ENCODE data around the gene NCAM1.

Gene NCAM1

DNA sequence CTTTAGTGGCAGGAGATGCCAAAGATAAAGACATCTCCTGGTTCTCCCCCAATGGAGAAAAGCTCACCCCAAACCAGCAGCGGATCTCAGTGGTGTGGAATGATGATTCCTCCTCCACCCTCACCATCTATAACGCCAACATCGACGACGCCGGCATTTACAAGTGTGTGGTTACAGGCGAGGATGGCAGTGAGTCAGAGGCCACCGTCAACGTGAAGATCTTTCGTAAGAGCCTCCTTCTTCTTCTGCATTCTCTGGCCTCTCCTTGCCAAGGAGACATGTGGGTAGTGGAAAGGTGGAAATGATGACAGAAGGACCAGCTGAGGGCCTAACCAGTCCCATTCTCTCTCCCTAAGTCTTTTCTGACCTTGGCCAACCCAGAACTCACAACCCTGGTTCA is 243.1 kb downstream of the NCAM1 start:
- DNase-seq = no peak

DNA sequence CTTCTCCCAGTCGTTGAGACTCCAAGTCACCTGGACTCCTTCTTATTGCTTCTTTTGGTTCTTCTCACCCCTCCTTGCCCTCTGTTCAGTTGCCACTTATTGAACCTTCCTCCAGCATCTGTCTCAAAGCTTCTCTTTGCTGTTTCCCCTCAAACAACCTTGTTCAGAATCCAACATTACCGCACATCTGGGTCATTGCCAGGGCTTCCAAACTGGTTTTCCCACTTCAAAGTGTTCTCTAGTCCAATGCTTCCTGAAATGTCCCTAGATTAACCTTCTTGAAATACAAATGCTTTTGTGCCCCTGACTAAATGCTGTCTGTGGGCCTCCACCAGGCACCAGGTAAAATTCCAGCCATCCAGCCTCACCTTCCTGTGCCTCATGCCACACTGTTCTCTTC is 252.3 kb downstream of the NCAM1 start:
- DNase-seq = no peak

DNA sequence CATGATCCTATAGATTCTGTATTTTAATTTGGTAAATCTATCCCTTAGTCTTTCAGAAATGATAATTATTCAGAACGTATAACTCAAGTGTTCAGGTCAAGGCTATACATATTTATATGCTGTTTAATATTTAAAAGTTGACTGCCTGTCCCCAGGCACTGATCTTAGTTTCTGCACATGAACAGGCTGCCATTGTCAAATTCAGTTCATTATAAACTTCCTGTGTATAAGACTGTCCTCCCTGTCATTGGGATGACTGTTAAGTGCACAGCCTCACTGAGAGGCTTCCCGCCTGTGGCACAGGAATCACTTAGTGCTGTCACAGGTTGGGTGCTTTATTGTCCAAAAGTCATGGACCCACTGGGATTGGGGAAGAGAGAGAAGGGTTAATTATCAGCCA is 261.0 kb downstream of the NCAM1 start:
- no peak for DNase-seq

DNA sequence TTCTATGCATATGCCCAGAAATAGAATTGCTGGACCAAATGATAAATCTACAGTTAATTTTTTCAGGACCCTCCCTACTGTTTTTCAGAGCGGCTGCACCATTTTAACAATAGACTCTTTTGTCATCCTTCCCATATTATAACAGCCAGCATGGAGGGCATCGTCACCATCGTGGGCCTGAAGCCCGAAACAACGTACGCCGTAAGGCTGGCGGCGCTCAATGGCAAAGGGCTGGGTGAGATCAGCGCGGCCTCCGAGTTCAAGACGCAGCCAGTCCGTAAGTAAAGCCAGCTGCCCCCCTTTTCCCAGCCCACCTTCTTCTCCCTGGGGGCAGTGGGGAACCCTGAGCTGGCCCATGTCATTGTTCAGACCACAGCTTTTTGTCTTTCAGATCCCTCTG is 273.7 kb downstream of the NCAM1 start:
- no peak for DNase-seq

DNA sequence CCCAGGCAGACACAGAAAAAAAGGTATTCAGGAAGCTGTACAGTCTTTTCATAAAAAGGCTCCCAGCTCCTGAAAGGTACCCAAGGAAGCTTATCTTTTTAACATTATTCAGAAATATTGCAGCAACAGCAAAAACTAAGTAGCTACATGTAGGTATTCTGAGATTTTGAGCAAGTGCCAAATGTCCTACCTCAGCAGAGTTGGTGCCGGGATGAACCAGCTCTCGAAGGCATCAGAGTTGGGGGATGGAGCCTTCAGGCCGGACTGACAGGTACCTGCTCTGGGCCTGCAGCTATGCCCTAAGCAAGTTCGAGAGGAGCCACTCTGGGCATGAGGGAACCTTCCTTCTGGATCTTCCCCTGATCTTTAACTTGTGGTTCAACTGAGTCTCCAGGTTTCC is 276.0 kb downstream of the NCAM1 start:
- no peak for DNase-seq

DNA sequence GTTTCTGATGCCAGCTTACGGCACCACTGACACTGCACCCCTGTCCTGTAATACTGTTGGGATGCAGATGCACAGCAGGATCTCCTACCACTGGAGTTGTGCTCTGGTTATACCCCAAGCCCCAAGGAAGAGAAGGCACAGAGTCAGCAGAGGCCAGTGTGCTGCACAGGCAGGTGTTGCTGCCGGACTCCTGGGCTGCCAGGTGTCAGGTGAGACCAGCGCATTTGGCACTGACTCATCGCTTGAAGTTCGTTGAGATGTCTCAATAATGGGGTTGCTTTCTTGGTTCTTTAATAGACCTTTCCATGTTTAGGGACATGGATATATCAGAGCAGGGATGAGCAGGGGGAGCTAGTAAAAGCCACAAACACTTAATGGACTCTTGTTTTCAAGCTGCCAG is 277.5 kb downstream of the NCAM1 start:
- no peak for DNase-seq

DNA sequence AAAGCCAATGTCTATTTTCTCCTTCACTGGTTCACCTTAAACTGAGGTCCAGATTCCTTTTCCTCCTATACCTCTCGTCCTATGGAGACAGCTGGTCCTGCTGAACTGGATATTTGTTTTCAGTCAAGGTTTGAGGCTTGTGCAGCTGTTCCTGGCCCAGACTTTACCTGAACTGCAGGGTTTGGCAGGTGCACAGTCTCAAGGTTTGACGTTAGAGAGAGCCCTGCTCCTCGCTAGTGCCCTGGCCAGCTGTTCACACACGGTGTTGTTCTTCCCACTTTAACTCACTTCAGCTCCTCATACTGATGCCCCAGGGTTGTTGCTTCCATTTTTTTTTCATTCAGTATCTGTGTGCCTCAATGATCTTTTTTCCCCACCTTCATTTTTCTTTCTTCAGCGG is 279.2 kb downstream of the NCAM1 start:
- DNase-seq = no peak

DNA sequence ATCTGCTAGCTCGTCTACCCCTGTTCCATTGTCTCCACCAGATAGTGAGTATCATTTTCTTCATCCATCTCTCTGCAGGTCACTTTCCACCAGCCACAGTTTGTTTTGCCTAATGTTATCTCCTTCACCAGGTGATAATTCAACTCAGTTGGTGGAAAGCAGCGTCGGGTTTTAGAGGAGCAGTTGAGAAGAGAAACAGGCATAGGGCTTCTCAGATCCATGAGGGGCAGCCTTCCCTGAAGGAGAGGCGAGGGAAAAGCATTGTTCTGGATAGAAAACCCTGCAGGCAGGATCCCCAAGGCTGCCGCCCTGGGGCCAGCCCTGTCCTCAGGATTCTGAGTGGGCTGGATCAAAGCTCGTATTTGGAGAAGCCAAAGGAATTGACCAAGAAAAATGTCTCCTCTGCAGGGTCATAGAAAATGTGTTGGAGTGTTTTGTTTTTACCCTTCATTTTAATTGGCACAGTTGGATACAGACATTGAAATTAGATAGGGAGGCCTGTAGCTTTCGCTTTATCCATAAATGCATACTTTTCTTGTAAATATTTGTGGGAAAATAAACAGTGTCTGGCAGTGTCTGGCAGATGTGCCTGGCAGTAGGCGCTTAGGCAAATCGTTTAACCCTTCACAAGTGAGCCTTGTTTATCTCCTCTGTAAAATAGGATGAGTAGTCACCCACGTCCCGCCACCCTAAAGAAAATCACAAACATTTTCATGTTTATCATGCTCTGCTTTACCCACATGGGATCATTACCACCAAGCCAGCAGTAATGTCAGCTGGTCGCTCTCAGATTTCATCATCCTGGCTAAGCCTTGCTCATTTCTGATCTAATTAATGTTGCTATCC is 279.8 kb downstream of the NCAM1 start:
- DNase-seq = peak; percentile 37

DNA sequence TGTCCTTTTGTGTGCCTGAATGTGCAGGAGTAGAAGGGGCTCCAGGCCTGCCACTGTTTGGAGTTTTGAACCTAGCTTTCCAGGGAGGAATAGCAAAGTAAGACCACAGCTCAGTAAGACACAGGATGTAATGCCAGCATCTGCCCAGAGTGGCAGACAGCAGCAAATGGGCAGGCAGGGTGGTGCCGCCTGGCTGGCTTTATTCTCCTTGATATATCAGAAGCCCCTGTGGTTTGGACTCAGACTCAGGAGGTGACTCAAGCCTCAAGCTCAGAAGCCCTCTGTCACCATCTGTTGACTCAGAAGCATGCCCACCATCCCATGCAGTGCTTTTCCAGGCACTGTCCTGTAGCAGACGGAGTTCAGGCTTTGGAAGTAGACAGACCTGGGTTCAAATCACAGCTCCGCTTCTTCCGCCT is 280.4 kb downstream of the NCAM1 start:
- peak; percentile 63 for DNase-seq

DNA sequence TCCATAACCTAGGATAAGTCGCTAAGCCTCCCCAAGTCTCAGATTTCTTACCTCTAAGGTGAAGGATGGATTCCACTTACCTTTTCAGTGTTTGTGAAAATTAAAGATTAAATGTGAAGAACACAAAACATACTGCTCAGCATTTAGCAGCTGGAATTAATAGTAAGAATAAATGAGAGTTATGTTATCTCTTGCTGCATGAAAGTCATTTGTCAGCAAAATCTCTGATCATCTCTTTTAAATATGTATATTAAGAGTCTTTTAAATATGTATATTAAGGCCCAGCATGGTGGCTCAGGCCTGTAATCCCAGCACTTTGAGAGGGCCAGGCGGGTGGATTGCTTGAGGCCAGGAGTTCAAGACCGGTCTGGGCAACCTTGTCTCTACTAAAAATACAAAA is 280.8 kb downstream of the NCAM1 start:
- no peak for DNase-seq

DNA sequence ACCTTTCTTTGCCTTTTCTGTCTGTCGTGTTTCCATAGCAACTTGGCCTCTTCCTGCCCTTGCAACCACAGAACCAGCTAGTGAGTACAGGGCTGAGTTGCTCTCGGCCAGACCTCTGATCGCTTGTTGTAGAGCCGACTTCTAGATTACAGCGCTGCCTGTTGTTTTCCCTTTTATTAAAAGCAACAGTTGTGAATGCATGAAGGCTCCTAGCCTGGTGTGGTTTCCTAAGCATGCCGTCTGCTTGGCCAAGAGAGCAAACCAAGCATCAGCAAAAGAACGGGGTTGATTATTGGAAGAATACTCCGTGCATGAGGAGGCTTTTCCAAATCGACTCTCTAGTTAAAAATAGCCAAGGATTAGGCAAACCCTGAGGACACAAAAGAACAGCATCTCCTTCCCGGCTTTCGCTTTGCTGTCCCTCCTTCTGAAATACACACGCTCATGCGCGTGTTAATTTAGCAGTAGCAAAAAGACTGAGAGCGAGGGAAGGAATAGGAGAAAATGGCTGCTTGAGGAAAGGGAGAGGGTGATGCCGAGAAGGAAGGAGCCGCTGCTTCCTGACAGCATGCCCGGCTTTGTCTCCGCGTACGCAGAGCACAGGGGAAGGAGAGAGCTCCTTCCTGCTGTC is 281.7 kb downstream of the NCAM1 start:
- peak; percentile 74 for DNase-seq

DNA sequence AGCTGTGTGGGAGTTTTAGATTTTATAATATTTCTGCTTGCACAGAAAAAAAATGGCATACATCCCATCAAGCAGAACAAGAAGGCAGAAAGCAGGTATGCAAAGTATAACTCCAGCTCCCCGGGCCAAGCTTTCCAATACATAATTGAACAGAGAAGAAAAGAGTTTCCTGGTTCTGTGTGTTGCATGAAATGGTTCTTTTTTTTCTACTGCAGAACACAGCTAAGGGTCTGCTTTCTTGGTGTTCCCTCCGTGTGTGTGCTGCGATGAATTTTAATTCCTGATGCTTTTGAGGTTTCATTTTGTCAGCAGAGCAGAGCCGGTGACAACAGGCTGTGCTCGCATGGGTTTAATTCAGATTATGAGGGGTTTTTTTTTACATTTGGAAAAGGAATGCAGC is 282.5 kb downstream of the NCAM1 start:
- no peak for DNase-seq

DNA sequence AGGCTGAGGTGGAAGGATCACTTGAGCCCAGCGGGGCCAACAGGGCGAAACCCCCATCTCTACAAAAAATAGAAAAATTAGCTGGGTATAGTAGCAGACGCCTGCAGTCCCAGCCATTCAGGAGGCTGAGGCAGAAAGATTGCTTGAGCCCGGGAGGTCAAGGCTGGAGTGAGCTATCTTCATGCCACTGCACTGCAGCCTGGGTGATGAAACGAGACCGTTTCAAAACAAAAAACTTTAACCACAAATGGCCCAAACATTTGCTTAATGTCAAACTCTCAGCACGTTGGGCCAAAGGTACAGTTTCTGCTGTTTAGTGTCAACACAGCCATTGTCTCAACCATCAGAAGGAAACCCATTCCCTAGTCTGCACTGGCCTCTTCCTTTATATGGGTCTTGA is 284.0 kb downstream of the NCAM1 start:
- DNase-seq = no peak

DNA sequence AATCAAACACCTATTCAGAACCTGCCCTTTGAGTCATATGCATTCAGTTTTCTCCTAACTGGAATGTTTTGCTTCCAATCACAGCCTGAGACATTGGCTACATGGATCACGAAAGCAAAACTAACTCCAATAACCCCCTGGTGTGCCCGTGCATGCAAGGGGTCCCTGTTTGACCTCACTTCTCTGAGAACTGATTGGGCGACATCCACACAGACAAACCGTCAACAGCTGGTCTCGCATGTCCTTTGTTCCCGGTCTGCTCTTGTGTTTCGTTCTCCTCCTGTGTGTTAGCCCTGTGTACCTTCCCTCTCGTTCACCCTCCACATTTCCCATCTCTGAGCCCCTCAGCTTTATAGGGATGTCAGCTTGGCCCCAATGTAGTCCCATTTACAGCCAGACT is 286.0 kb downstream of the NCAM1 start:
- DNase-seq = no peak

DNA sequence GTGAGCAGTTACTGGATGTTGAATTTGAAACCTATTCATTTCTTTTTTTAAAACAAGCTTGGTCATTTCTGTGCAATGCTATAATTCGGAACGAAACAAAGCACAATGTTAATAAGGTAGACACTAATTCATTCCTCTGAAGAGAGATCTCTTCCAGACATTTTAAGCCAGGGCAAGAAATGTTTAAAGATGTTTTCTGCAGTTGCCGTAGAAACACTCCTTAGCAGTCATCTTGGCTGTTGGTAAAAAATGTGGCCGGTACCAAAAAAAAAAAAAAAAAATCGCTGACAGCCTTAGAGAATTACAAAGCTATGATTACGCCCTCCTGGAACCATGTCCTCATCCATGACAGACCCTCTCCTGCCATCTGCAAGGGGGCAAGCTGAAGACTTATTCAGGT is 286.7 kb downstream of the NCAM1 start:
- DNase-seq = peak; percentile 22

DNA sequence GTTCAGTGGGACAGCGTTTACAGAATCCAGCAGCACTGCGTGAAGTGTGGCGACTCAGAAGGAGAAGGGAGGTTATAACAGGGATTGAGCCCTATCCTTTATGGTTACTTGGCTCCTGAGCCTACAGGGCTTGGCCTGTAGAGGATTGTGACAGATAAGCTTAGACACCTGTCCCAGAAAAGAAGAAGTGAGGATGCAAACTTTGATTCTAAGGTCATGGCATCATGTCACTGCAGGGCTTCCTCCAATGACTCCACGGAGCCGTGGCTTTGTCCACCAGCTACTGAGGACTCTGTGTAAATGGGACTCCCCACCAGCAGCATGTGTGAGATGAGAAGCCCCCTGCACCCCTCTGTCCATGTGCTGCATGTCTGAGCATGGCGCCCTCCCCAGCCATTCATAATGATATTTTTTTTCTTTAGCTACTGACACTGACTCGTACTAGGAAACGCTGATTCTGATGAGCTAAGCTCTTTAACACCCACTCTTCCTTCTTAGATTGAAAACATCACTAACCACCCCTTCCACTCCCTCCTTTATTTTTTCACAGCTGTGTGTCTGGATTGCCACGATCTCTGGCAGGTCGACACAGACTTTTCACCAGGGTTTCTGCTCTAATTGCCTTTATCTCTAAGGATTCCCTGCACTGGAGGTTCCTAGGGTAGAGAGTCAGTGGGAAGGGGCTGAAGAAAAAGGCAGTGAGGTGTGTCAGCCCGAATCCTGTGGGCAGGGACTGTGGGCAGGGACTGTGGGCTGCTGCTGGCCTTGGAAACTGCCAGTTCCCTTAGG is 287.7 kb downstream of the NCAM1 start:
- no peak for DNase-seq

DNA sequence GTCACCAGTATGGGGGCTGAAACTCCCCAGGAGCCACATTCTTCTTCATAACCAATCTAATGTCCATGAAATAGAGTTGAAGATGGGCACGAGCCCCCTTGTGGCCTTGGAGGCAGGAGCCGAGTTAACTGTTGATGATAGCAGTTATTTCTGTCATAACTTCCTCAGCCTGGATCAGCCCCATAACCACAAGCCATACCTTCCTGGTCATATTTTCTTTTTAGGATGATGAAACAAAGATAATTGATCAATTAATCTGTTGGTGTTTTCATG is 288.2 kb downstream of the NCAM1 start:
- DNase-seq = peak; percentile 22

DNA sequence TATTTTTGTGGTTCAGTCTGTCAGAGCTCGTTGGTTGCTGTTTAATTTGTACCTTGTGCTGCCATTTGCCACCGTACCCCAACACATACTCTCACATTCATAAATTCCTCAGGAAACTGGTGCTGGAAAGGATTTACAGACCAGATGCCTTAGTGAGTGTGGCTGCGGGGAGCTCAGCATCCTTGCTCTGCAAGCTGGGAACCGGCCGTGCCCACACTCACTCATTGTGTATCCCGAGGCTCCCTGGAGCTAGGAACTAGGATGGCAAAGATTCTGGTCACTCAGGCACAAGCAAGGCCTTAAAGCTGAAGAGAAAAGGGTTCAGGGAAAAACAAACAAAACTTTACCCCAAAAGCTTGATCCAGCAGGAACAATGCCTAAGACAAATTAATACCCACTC is 288.6 kb downstream of the NCAM1 start:
- DNase-seq = no peak

DNA sequence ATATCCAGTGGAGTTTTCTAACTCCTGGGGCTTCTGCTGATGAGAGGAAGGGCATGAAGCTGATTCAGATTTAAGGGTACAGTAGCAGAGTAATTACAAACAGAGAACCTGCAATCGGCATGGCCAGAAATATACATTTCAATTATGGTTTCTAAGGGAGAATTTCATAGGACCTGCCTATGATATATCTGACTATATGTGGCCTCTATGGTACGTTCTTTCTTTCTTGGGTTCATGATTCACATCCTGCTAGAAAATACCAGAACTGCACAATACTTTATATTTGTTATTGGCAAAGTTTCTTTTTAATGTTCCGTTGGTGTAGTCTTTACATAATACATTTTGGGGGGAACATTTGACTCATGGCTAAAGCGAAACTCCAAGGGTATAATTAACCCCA is 290.1 kb downstream of the NCAM1 start:
- peak; percentile 34 for DNase-seq

DNA sequence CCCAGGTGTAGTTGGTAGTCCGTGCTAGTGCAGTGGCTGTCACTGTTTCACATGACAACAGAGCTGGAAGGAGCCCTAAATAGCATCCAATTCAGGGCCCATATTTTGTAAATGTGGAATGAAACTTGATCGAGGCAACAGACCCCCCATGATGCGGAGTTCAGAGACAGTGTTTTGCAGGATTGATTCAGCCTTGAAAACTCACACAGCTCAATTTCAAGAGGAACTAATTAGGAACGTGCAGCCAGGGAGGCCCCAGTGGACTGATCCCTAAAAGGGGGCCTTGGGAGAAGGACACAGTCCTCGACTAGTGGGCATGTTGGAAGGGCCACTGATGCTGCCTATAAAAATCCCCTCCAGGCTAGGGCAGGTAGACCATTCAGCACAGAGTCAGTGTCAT is 292.2 kb downstream of the NCAM1 start:
- no peak for DNase-seq

DNA sequence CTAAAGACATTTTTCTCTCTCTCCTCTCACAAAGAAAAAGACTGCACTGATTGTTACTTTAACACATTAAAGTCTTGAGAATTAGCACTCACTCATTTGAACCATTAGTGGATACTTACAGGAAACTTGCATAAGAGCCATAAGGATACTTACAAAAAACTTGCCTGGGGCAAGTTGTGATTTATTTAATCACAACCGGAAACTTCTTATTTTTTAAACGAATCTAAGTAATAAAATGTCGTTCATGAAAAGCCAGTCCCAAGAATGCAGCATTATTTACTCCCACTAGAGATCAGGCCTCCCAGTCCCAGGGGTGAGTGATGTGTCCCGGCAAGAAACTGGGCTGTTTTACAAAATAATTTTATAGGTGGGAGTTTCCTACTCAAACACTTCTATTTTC is 293.9 kb downstream of the NCAM1 start:
- no peak for DNase-seq

DNA sequence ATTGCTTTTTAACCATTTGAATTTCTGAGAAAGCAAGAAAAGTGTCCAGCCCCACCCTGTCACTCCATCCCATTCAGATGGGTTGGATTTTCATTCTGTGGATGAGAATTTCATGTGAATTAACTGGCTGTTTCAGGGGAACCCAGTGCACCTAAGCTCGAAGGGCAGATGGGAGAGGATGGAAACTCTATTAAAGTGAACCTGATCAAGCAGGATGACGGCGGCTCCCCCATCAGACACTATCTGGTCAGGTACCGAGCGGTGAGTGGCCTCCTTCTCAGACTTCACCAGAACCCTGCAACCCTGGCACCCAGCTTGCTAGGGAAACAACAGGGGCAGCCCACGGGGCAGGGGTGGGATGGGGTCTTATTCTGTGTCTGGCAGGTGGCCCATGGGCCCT is 294.5 kb downstream of the NCAM1 start:
- no peak for DNase-seq

DNA sequence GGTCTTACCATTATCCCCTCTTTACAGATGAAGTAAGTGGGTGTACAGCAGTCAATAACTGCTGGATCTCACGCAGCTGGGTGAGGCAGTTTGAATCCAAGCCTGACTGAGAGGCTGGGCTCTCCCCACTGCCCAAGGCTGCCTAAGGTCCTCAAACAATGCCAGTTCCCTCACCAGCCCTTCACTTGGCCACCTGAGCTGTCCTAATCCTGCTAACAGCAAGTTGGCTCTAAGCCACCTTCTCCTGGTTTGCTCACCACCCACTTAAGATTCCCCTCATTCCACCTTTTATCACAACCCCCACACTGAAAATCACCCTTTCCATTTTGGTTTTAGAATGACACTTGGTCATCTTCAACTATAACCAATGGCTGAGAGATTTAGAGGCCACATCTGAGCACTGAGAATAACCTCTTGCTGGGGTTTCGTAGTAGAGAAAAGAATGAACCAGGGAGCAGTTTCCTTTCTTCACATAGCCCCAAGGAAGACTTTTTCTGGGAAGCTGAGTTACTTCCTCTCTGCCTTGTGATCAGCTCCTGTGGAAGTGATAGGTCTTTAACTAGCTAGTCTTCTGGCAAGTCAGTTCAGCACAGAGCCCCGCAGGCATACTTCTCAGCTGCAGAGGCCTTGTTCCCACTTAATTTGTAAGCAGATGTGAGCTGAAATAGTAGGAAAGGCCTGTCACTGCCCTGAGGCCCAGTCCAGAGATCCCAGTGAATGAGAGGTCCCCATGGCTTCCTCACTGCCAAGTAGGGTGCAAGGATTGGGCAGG is 295.4 kb downstream of the NCAM1 start:
- no peak for DNase-seq

DNA sequence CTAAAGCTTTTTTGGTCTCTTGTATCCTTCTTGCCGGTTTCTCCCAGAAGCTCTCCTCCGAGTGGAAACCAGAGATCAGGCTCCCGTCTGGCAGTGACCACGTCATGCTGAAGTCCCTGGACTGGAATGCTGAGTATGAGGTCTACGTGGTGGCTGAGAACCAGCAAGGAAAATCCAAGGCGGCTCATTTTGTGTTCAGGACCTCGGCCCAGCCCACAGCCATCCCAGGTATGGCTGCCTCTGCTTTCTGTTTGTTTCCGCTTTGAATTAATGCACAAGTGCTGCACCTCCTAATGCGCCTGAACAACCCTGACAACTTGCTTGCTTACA is 298.8 kb downstream of the NCAM1 start:
- DNase-seq = no peak
